Purkinje cell (primary cell): ENCODE measurements around the gene PRAMEF4. TPM values are rescaled to one million over a fixed set of nuclear protein-coding genes. Genes with fewer than 3 reads are reported as not detected.

Experiments
- polyA plus RNA-seq: library from polyadenylated mRNA; unstranded; fragments of >200 nt; fragmentation: Nextera tagmentation; gene quantifications from 2 replicates; pipeline ENCODE4 v1.2.1, GENCODE V29; 2014

Gene PRAMEF4
- polyA plus RNA-seq: not detected in 2 replicates

GRCh38 chr1:12886101-12886500, at the start of gene PRAMEF4:
PRAMEF4 (minus strand) TSS chr1:12886201; CDS start chr1:12883394, 2,807 bp downstream.

GRCh38 chr1:12916310-12916709, 30.3 kb upstream of the PRAMEF4 start, which contains the start of gene PRAMEF7:
PRAMEF7 (plus strand) TSS chr1:12916610; CDS start chr1:12917693, 1,083 bp downstream.

GRCh38 chr1:12898170-12898569, 12.2 kb upstream of the PRAMEF4 start, which contains the start of gene PRAMEF10:
PRAMEF10 (minus strand) TSS chr1:12898270; CDS start chr1:12895847, 2,423 bp downstream.

GRCh38 chr1:12856786-12857185, 29.2 kb downstream of the PRAMEF4 start, which contains the start of gene PRAMEF2:
PRAMEF2 (plus strand) TSS chr1:12857086; CDS start chr1:12859010, 1,924 bp downstream.

GRCh38 chr1:12848620-12849019, 37.4 kb downstream of the PRAMEF4 start, which contains the start of gene HNRNPCL1:
HNRNPCL1 (minus strand) TSS chr1:12848720; CDS start chr1:12848289, 431 bp downstream.

GRCh38 chr1:12831310-12831709, 54.7 kb downstream of the PRAMEF4 start, which contains the start of gene PRAMEF11:
PRAMEF11 (minus strand) TSS chr1:12831410; CDS start chr1:12828789, 2,621 bp downstream.

Other genes starting within 250 kb of the PRAMEF4 start
- gene AADACL4, start 242.1 kb downstream of the PRAMEF4 start, polyA plus RNA-seq: not detected in 2 replicates
- not detected in 2 replicates for gene AADACL3, start 170.1 kb downstream of the PRAMEF4 start, polyA plus RNA-seq
- gene CFAP107, start 140.0 kb downstream of the PRAMEF4 start, polyA plus RNA-seq: not detected in 2 replicates
- not detected in 2 replicates for gene PRAMEF12, start 112.5 kb downstream of the PRAMEF4 start, polyA plus RNA-seq
- gene PRAMEF1, start 94.8 kb downstream of the PRAMEF4 start, polyA plus RNA-seq: not detected in 2 replicates
- gene PRAMEF11, start 54.8 kb downstream of the PRAMEF4 start, polyA plus RNA-seq: not detected in 2 replicates
- not detected in 2 replicates for gene HNRNPCL1, start 37.5 kb downstream of the PRAMEF4 start, polyA plus RNA-seq
- gene PRAMEF2, start 29.1 kb downstream of the PRAMEF4 start, polyA plus RNA-seq: not detected in 2 replicates
- not detected in 2 replicates for gene PRAMEF10, start 12.1 kb upstream of the PRAMEF4 start, polyA plus RNA-seq
- not detected in 2 replicates for gene PRAMEF7, start 30.4 kb upstream of the PRAMEF4 start, polyA plus RNA-seq
- not detected in 2 replicates for gene PRAMEF6, start 61.4 kb upstream of the PRAMEF4 start, polyA plus RNA-seq
- not detected in 2 replicates for gene PRAMEF27, start 170.4 kb upstream of the PRAMEF4 start, polyA plus RNA-seq
- gene HNRNPCL3, start 174.6 kb upstream of the PRAMEF4 start, polyA plus RNA-seq: not detected in 2 replicates
- not detected in 2 replicates for gene PRAMEF25, start 184.6 kb upstream of the PRAMEF4 start, polyA plus RNA-seq
- gene HNRNPCL2, start 230.7 kb upstream of the PRAMEF4 start, polyA plus RNA-seq: not detected in 2 replicates